SH-SY5Y (cell line): ENCODE data around the gene RPIA.

Source experiments
- GATA2 ChIP-seq: IDR thresholded peaks from 2 replicates; pipeline ENCODE4 v1.6.1; 2011; ENCODE audit warnings: mild to moderate bottlenecking, low read depth, low read length
- GATA3 ChIP-seq: IDR thresholded peaks from 2 replicates; pipeline ENCODE4 v1.6.1; 2011; ENCODE audit warnings: low read depth, mild to moderate bottlenecking, low read length, moderate library complexity

GRCh38 chr2:88755836-88756235 is 64.4 kb downstream of the RPIA start:
- TF ChIP-seq GATA2 (no peak), GATA3 (no peak)
